GM23338 (cell line): ENCODE measurements around the gene GLIS2. TPM values are rescaled to one million over a fixed set of nuclear protein-coding genes. Genes with fewer than 3 reads are reported as not detected.

ENCODE experiments used
- ATAC-seq: fragments of 200-7000 bp; cut with Tn5 transposase; 3 replicates; pipeline ENCODE4 v1.9.1; 2020
- DNase-seq: peaks from one replicate; pipeline ENCODE4 v3.0.0-alpha.2; 2015; ENCODE audit warnings: low spot score
- H2AFZ ChIP-seq: fragments of 200-600 bp; sonication (generic); 2 replicates; pipeline ENCODE4 v1.8.0; 2016; ENCODE audit warnings: antibody characterized with exemption, mild to moderate bottlenecking, moderate library complexity
- H3F3A ChIP-seq: fragments of 200-600 bp; sonication (generic); replicated peaks from 2 replicates; pipeline ENCODE4 v1.8.0; 2017; ENCODE audit warnings: antibody characterized with exemption, mixed run types, low read depth
- H3K27ac ChIP-seq: fragments of 200-600 bp; sonication (generic); 2 replicates; pipeline ENCODE4 v1.6.1; 2016; ENCODE audit warnings: low read depth
- H3K27me3 ChIP-seq: fragments of 200-600 bp; sonication (generic); 2 replicates; pipeline ENCODE4 v1.8.0; 2016; ENCODE audit warnings: mild to moderate bottlenecking, mixed run types, moderate library complexity; ENCODE audit not compliant: insufficient read depth
- H3K36me3 ChIP-seq: fragments of 200-600 bp; sonication (generic); 2 replicates; pipeline ENCODE4 v1.8.0; 2016; ENCODE audit warnings: mild to moderate bottlenecking; ENCODE audit not compliant: insufficient read depth
- H3K4me1 ChIP-seq: fragments of 200-600 bp; sonication (generic); 2 replicates; pipeline ENCODE4 v1.8.0; 2016; ENCODE audit warnings: mild to moderate bottlenecking, moderate library complexity; ENCODE audit not compliant: insufficient read depth
- H3K4me2 ChIP-seq: fragments of 200-600 bp; sonication (generic); 2 replicates; pipeline ENCODE4 v1.7.1; 2017; ENCODE audit warnings: mixed run types
- H3K4me3 ChIP-seq: fragments of 200-600 bp; sonication (generic); 2 replicates; pipeline ENCODE4 v1.6.1; 2016; ENCODE audit warnings: mixed run types
- H3K79me2 ChIP-seq: fragments of 200-600 bp; sonication (generic); replicated peaks from 2 replicates; pipeline ENCODE4 v1.8.0; 2017; ENCODE audit warnings: mild to moderate bottlenecking; ENCODE audit not compliant: insufficient read depth
- H3K9me2 ChIP-seq: fragments of 200-600 bp; sonication (generic); 2 replicates; pipeline ENCODE4 v1.8.0; 2017; ENCODE audit not compliant: insufficient read depth
- H4K20me1 ChIP-seq: fragments of 200-600 bp; sonication (generic); replicated peaks from 2 replicates; pipeline ENCODE4 v1.8.0; 2017; ENCODE audit warnings: mild to moderate bottlenecking; ENCODE audit not compliant: insufficient read depth
- H3K27ac Mint-ChIP-seq: 2 replicates; pipeline ENCODE4 v1.8.0; 2020; ENCODE audit warnings: inconsistent platforms, mild to moderate bottlenecking, moderate library complexity, mixed read lengths
- H3K27me3 Mint-ChIP-seq: 3 replicates; pipeline ENCODE4 v1.8.0; 2022; ENCODE audit warnings: low read depth, mild to moderate bottlenecking, moderate library complexity, mixed read lengths, inconsistent platforms; ENCODE audit not compliant: insufficient read depth, poor library complexity
- H3K36me3 Mint-ChIP-seq: 3 replicates; pipeline ENCODE4 v1.8.0; 2021; ENCODE audit warnings: low read depth, mild to moderate bottlenecking, inconsistent platforms, moderate library complexity, mixed read lengths
- H3K4me1 Mint-ChIP-seq: 3 replicates; pipeline ENCODE4 v1.8.0; 2020; ENCODE audit warnings: mild to moderate bottlenecking, inconsistent platforms, mixed read lengths
- H3K4me3 Mint-ChIP-seq: 3 replicates; pipeline ENCODE4 v1.8.0; 2021; ENCODE audit warnings: moderate library complexity, mild to moderate bottlenecking, inconsistent platforms, mixed read lengths
- H3K9me3 Mint-ChIP-seq: 3 replicates; pipeline ENCODE4 v1.8.0; 2020; ENCODE audit warnings: moderate library complexity, mild to moderate bottlenecking, inconsistent platforms, mixed read lengths
- CREB1 ChIP-seq: fragments of 250-450 bp; sonication (Bioruptor Pico); IDR thresholded peaks from 2 replicates; pipeline ENCODE4 v1.5.0; 2020; ENCODE audit warnings: low read depth, mild to moderate bottlenecking, moderate library complexity
- EZH2 ChIP-seq: fragments of 200-600 bp; sonication (generic); IDR thresholded peaks from one replicate; pipeline ENCODE4 v1.8.0; 2017; ENCODE audit warnings: antibody characterized with exemption, mild to moderate bottlenecking, low read depth; ENCODE audit not compliant: unreplicated experiment
- JUNB ChIP-seq: IDR thresholded peaks from one replicate; pipeline ENCODE4 v1.6.1; 2016; ENCODE audit warnings: antibody characterized with exemption; ENCODE audit not compliant: unreplicated experiment
- POLR2AphosphoS5 ChIP-seq: IDR thresholded peaks from 2 replicates; pipeline ENCODE4 v1.6.1; 2016; ENCODE audit warnings: antibody characterized with exemption, low read depth
- ZNF114 ChIP-seq: fragments of 250-450 bp; sonication (Bioruptor Pico); IDR thresholded peaks from 2 replicates; pipeline ENCODE4 v1.5.0; 2020; ENCODE audit warnings: mild to moderate bottlenecking, moderate library complexity
- ZNF331 ChIP-seq: fragments of 250-450 bp; sonication (Bioruptor Pico); IDR thresholded peaks from 2 replicates; pipeline ENCODE4 v1.5.0; 2020; ENCODE audit warnings: low read depth, mild to moderate bottlenecking, moderate library complexity
- polyA plus RNA-seq: library from polyadenylated mRNA; unstranded; fragments of >200 nt; fragmentation: Nextera tagmentation; extraction: Ambion mirVana; gene quantifications from 2 replicates; pipeline ENCODE4 v1.2.1, GENCODE V29; 2016
- total RNA-seq: library from RNA; depleted of rRNA; stranded (reverse); fragments of >200 nt; shearing (Covaris generic); gene quantifications from 2 replicates; pipeline ENCODE4 v1.2.3, GENCODE V29; 2014
- TF ChIP-seq, protein P1 (sequence below): fragments of 250-450 bp; sonication (Bioruptor Pico); IDR thresholded peaks from 2 replicates; pipeline ENCODE4 v1.5.0; 2020; ENCODE audit warnings: mild to moderate bottlenecking, moderate library complexity
- TF ChIP-seq, protein P2 (sequence below): IDR thresholded peaks from 2 replicates; pipeline ENCODE4 v1.6.1; 2016; ENCODE audit warnings: antibody characterized with exemption
- TF ChIP-seq, protein P3 (sequence below), 2 experiments: fragments of 200-600 bp in 1 of 2; sonication (generic) in 1 of 2; conservative IDR thresholded peaks; 2 replicates each; pipeline versions ENCODE4 v1.5.1 to v1.6.1; 2016 to 2017; ENCODE audit warnings: antibody characterized with exemption in 2 of 2, low read depth in 2 of 2, mild to moderate bottlenecking in 2 of 2, moderate library complexity in 1 of 2

Gene GLIS2
- total and polyA plus RNA-seq, 2 experiments from 2014 or later = 8.2 to 10.2 TPM

DNA sequence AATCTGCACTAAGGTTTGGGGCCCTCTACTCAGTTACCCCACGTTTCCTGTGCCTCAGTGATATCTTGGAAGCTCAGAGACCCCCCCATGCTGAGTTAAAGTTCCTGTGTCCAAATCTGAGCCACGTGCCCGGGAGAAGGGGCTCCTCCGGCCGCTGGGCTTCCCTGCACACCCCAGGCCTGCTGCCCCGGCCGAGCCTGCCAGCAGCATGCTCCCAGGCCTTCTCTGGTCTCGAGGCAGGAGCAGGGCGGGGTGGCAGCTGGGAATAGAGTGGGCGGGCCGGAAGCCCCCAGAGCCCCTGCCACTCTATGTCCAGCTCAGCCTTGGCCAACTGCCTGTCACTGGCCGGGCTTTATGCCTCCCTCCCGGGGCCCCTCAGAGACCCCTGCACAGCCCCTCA lies 50.1 kb downstream of the GLIS2 start:
- Histone ChIP-seq H3K36me3 (no peaks in the 10 kb centered on the region), H3K9me2 (no peaks in the 10 kb centered on the region), H2AFZ (no peak overlapping the region), H4K20me1 (no peaks in the 10 kb centered on the region), H3F3A (peaks cover 5% of the 10 kb centered on the region; the same call in 1 of the 2 replicates), H3K4me3 (no peak overlapping the region), H3K79me2 (no peaks in the 10 kb centered on the region), H3K27ac (no peak overlapping the region), H3K4me2 (no peak overlapping the region), H3K27me3 (no peaks in the 10 kb centered on the region), H3K4me1 (peaks cover under 1% of the 10 kb centered on the region; the same call in 1 of the 2 replicates)
- no peak overlapping the region for H3K4me3 Mint-ChIP-seq
- no peak for TF ChIP-seq ZNF331 (CRISPR knock-in tag)
- H3K36me3 Mint-ChIP-seq = no peaks in the 10 kb centered on the region
- no peak for ATAC-seq
- no peak overlapping the region for H3K27ac Mint-ChIP-seq
- no peak for DNase-seq
- H3K4me1 Mint-ChIP-seq = no peaks in the 10 kb centered on the region; the same call in 1 of the 3 replicates
- H3K27me3 Mint-ChIP-seq = peaks cover 7% of the 10 kb centered on the region
- H3K9me3 Mint-ChIP-seq = no peaks in the 10 kb centered on the region

DNA sequence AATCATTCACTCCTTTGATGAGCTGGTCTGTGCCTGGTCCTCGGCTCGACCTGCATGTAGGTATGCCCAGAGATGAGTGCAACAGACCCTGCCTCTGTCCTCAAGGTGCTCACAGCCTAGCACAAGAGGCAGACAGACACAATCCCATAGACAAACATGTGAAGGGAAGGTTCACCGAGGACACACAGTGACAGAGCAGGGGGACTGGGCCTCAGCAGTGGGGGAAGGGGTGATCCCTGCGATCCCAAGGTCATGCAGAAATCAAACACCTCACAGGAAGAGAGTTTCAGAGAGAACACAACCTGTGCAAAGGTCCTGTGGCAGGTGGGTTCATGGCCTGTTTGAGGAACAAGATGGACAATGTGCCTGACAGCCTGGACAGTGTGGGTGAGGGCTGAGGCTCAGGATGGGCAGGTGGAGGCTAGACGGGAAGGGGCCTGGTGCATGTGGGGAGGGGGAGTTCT lies 51.6 kb downstream of the GLIS2 start:
- Mint-ChIP-seq H3K36me3 (no peaks in the 10 kb centered on the region), H3K9me3 (no peaks in the 10 kb centered on the region), H3K27me3 (peaks cover 11% of the 10 kb centered on the region), H3K27ac (no peak overlapping the region), H3K4me1 (no peaks in the 10 kb centered on the region; the same call in 1 of the 3 replicates), H3K4me3 (no peak overlapping the region)
- Histone ChIP-seq H3K79me2 (peaks cover 3% of the 10 kb centered on the region; the same call in 1 of the 2 replicates), H3K4me2 (no peak overlapping the region), H3K9me2 (no peaks in the 10 kb centered on the region), H3K4me1 (peaks cover 8% of the 10 kb centered on the region), H3K27me3 (peaks cover 3% of the 10 kb centered on the region; the same call in 1 of the 2 replicates), H3F3A (peaks cover 9% of the 10 kb centered on the region; the same call in 1 of the 2 replicates), H3K27ac (no peak overlapping the region), H3K36me3 (no peaks in the 10 kb centered on the region), H4K20me1 (no peaks in the 10 kb centered on the region), H2AFZ (no peak overlapping the region), H3K4me3 (no peak overlapping the region)
- no peak for DNase-seq
- no peak for ATAC-seq
- TF ChIP-seq, protein P1, sequence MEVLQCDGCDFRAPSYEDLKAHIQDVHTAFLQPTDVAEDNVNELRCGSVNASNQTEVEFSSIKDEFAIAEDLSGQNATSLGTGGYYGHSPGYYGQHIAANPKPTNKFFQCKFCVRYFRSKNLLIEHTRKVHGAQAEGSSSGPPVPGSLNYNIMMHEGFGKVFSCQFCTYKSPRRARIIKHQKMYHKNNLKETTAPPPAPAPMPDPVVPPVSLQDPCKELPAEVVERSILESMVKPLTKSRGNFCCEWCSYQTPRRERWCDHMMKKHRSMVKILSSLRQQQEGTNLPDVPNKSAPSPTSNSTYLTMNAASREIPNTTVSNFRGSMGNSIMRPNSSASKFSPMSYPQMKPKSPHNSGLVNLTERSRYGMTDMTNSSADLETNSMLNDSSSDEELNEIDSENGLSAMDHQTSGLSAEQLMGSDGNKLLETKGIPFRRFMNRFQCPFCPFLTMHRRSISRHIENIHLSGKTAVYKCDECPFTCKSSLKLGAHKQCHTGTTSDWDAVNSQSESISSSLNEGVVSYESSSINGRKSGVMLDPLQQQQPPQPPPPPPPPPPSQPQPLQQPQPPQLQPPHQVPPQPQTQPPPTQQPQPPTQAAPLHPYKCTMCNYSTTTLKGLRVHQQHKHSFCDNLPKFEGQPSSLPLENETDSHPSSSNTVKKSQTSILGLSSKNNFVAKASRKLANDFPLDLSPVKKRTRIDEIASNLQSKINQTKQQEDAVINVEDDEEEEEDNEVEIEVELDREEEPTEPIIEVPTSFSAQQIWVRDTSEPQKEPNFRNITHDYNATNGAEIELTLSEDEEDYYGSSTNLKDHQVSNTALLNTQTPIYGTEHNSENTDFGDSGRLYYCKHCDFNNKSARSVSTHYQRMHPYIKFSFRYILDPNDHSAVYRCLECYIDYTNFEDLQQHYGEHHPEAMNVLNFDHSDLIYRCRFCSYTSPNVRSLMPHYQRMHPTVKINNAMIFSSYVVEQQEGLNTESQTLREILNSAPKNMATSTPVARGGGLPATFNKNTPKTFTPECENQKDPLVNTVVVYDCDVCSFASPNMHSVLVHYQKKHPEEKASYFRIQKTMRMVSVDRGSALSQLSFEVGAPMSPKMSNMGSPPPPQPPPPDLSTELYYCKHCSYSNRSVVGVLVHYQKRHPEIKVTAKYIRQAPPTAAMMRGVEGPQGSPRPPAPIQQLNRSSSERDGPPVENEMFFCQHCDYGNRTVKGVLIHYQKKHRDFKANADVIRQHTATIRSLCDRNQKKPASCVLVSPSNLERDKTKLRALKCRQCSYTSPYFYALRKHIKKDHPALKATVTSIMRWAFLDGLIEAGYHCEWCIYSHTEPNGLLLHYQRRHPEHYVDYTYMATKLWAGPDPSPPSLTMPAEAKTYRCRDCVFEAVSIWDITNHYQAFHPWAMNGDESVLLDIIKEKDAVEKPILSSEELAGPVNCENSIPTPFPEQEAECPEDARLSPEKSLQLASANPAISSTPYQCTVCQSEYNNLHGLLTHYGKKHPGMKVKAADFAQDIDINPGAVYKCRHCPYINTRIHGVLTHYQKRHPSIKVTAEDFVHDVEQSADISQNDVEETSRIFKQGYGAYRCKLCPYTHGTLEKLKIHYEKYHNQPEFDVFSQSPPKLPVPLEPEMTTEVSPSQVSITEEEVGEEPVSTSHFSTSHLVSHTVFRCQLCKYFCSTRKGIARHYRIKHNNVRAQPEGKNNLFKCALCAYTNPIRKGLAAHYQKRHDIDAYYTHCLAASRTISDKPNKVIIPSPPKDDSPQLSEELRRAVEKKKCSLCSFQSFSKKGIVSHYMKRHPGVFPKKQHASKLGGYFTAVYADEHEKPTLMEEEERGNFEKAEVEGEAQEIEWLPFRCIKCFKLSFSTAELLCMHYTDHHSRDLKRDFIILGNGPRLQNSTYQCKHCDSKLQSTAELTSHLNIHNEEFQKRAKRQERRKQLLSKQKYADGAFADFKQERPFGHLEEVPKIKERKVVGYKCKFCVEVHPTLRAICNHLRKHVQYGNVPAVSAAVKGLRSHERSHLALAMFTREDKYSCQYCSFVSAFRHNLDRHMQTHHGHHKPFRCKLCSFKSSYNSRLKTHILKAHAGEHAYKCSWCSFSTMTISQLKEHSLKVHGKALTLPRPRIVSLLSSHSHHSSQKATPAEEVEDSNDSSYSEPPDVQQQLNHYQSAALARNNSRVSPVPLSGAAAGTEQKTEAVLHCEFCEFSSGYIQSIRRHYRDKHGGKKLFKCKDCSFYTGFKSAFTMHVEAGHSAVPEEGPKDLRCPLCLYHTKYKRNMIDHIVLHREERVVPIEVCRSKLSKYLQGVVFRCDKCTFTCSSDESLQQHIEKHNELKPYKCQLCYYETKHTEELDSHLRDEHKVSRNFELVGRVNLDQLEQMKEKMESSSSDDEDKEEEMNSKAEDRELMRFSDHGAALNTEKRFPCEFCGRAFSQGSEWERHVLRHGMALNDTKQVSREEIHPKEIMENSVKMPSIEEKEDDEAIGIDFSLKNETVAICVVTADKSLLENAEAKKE (CRISPR knock-in tag) = no peak
- TF ChIP-seq JUNB = no peak
- TF ChIP-seq, protein P2, sequence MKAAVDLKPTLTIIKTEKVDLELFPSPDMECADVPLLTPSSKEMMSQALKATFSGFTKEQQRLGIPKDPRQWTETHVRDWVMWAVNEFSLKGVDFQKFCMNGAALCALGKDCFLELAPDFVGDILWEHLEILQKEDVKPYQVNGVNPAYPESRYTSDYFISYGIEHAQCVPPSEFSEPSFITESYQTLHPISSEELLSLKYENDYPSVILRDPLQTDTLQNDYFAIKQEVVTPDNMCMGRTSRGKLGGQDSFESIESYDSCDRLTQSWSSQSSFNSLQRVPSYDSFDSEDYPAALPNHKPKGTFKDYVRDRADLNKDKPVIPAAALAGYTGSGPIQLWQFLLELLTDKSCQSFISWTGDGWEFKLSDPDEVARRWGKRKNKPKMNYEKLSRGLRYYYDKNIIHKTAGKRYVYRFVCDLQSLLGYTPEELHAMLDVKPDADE = no peak
- no peak for TF ChIP-seq EZH2
- TF ChIP-seq ZNF114 = no peak
- no peak for TF ChIP-seq POLR2AphosphoS5
- no peak for TF ChIP-seq CREB1 (CRISPR knock-in tag)
- TF ChIP-seq, protein P3, sequence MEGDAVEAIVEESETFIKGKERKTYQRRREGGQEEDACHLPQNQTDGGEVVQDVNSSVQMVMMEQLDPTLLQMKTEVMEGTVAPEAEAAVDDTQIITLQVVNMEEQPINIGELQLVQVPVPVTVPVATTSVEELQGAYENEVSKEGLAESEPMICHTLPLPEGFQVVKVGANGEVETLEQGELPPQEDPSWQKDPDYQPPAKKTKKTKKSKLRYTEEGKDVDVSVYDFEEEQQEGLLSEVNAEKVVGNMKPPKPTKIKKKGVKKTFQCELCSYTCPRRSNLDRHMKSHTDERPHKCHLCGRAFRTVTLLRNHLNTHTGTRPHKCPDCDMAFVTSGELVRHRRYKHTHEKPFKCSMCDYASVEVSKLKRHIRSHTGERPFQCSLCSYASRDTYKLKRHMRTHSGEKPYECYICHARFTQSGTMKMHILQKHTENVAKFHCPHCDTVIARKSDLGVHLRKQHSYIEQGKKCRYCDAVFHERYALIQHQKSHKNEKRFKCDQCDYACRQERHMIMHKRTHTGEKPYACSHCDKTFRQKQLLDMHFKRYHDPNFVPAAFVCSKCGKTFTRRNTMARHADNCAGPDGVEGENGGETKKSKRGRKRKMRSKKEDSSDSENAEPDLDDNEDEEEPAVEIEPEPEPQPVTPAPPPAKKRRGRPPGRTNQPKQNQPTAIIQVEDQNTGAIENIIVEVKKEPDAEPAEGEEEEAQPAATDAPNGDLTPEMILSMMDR (conservative IDR thresholded peaks at IDR 0.05; ENCODE audit: low read depth in 2 of 2) = no peak
